Activated gamma-delta T cell (primary cell): ENCODE results near the gene SNED1.

Experiments
- DNase-seq: peaks from one replicate; lab custom pipeline; 2025; lab: John Stamatoyannopoulos, UW

The SNED1 gene

DNA sequence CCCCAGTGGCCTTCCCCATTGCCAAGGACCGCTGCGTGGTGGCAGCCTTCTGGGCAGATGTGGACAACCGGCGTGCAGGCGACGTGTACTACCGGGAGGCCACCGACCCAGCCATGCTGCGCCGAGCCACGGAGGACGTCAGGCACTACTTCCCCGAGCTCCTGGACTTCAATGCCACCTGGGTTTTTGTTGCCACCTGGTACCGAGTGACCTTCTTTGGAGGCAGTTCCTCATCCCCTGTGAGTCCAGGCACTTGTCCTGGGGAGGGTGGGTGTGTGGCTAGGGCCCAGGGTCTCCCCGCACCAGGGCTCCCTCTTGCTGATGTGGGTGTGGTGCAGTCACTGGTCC lies 31.9 kb downstream of the SNED1 start:
- DNase-seq: no peak

DNA sequence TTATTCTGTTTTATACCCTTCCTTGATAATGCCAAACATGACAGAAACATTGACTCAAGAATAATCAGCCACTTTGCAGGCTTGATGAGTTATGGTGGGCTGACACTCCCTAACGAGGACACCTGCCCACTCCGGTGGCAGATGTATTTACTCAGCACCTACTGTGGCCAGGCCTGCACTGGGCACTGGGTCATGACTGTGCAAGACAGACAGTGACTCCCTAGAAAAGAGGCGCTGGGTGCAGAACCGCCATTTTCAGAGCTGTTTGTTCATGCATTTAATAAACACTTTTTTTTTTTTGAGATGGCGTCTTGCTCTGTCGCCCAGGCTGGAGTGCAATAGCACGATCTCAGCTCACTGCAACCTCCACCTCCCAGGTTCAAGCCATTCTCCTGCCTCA lies 32.5 kb downstream of the SNED1 start:
- DNase-seq: no peak

DNA sequence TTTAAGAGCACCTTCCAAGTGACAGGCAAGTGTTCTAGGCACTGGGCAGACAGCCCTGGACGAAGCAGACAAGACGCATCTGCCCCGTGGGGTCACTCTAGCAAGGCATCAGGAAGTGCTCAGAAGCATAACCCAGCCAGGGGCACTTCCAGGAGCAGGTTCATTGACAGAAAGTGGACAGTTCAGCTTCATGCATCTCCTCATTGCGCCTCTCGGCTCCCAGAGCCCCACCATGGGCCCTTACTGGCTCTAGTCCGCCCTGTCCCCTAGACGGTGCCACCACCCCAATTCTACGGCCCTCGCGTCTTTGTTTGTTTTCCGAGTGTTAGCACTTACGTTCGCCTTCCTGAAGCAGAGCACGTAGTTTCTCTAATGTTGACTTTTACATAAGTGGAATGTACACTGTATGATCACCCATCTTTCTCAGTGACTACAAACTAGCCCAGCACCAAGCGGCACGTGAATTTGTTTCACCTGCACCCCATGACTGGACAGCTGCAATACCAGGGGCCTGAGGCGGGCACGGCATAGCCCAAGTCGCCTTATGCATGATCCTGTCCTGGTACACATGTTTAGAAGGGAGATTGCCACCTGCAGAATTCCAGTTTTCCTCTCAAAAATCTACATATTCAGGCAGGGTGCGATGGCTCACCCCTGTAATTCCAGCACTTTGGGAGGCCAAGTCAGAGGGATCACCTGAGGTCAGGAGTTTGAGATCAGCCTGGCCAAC lies 33.2 kb downstream of the SNED1 start:
- no peak for DNase-seq

DNA sequence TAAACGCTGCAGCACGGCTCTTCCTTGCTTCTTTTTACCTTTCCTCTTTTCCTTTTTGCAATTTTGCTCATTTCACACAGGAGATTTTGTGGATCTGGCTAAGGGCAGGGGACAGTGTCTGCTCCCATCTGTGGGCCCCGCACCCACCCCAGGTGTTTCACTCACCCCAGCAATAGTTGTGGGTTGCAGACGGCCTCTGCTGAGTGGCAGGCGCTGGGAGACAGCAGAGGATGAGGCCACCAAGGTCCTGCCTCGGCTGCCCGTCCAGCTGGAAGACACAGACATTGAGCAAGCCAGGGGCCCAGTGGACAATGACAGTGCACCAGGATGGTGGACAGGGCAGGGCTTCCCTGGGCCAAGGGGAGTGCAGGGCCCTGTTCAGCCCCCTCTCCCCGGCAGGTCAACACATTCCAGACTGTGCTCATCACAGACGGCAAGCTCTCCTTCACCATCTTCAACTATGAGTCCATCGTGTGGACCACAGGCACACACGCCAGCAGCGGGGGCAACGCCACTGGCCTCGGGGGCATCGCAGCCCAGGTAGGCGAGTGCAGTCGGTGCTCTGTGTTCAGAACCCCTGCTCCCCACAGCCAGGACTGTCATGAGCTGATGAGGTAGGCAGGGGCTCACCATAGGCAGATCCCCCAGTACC lies 35.0 kb downstream of the SNED1 start:
- no peak for DNase-seq

DNA sequence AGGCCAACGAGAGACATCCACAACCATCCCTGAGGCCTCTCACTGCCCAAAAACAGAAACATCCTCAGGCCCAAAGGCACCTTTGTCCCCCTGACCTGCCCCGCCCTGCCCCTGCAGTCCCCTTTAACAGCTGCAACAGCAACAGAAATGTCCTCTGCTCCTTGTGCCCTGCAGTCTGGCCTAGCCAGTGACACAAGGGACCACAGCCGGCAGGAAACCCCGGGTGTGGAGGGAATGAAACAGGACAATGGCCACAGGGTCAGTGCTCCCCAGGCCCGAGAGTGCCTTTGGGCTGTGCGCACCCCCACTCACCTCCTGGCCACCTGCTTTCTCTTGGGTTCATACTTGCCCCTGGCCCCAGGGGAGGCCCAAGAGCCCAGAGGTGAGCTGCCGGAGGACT lies 35.6 kb downstream of the SNED1 start:
- DNase-seq: no peak

DNA sequence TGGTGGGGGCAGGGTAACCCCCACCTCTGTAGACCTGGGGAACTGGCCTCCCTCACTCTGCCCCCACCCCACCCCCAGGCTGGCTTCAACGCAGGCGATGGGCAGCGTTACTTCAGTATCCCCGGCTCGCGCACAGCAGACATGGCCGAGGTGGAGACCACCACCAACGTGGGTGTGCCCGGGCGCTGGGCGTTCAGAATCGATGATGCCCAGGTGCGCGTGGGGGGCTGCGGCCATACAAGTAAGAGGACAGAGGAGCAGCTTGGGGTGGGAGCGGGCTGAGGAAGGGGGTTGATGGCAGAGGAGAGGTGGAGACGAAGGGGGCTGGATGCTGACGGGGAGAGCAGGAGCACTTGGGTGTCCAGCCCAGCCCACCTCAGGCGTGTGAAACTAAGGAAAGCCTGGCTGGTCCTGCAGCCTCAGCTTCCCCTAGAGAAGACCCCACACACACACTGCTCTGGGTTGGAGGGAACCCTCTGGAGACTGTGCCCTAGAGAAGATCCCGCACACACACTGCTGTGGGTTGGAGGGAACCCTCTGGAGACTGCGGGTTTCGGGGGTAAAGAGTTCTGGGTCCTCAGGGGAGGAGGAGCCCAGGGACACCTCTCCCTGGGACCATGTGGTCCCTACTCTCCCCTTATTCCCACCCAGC lies 36.2 kb downstream of the SNED1 start:
- no peak for DNase-seq

DNA sequence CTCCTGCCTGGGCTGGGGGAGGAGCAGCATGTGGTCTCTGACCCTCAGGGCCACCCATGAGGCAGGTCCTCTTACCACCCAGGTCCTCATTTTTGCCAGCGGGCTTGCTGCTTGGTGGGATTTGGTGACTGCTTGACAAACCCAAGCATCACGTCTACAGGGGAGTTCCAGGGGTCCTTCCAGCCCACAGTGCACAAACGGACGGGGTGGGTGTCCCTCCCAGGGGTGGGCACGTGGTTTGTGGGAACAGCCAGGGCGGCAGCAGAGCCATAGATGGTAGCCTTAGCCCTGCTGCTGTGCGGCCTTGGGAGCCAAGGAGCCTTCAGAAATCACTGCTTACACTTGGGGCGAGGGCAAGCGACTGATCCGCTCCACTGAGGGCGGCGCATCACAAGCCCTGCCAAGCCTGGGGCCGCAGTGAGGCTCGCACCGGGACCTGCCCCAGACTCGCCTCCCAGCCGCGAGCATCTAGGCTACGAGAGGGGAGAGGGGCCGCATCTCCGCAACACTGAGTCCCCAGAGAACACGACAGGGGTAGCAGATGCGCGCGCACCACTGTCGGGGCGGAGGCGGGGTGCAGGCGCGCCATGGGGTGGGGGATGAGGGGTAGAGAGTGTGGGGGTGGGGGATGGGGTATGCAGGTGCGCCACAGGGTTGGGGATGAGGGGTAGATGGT lies 36.9 kb downstream of the SNED1 start:
- no peak for DNase-seq

DNA sequence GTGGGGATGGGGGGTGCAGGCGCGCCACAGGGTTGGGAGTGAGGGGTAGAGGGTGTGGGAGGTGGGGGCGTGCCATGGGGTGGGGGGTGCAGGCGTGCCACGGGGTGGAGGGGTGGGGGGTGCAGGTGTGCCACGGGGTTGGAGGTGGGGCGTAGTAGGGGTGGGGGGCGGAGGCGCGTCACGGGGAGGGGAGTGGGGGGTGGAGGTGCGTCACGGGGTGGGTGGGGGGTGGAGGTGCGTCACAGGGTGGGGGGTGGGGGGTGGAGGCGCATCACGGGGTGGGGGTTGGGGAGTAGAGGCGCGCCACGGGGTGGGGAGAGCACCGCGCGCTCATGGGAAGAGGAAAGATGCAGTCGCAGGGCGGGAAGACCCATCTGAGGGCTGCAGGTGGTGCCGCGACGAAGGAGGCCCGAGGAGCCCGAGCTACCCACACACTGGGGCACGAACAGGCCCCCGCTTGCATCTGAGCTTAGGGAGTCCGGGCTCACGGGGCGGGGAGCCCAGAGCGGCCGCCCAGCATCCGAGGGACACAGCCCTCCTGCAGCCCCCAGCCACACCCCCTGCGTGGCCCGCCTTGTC lies 37.5 kb downstream of the SNED1 start:
- no peak for DNase-seq

DNA sequence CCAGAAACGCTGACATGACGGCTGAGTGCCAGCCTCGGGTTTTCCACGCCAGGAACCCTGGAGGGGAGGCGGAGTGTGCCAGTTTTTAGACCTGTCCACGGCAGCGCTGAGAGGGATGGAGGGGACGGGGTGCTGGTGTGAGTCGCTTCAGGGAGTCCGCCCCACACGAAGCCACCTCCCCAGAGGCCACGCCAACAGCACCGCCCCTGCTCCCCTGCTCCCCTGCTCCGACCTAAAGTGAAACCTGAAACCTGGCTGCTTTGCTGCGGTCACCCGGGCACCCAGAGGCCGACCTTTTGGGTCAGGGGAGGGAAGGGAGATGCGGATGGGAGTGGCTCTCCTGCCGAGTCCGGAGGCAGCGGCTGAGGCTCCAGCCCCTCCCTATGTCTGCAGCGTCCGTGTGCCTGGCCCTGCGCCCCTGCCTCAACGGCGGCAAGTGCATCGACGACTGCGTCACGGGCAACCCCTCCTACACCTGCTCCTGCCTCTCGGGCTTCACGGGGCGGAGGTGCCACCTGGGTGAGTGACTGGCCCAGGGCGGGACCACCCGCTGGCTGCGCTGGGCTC lies 38.1 kb downstream of the SNED1 start:
- no peak for DNase-seq

DNA sequence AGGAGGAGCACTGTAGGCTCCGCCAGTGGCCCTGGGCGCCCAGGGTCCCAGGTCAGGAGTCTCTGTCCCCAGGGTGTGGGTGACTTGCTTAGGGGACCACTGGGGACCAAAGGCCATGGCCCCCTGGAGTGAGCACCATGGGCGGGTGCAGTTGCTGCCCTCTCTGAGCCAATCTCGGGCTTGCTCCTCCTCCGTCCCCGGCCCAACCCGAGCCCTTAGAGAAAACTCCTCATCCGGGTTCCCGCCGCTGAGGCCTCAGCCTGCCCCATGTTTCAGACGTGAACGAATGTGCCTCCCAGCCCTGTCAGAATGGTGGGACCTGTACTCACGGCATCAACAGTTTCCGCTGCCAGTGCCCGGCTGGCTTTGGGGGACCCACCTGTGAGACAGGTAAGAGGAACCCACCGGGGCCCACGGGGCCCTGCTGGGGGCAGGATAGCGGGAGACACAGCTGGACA lies 38.6 kb downstream of the SNED1 start:
- DNase-seq: no peak

DNA sequence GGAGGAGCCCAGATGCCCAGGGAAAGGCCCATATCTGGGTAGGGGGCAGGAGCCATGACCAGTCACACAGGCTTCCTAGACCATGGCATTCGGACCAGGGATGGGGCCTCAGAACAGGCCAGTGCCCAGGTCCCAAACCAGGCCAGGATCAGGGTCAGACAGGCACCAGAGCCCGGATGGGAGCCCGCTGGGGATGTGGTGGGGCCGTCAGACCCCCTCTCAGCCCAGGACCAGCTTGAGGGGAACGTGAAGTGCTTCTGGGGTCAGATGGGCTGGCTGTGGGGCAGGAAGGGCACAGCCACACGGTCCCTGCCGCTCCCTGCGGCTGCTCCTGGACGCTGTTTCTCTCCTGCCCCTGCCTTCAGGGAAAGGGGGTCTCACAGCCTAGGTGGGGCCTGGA lies 39.1 kb downstream of the SNED1 start:
- no peak for DNase-seq

DNA sequence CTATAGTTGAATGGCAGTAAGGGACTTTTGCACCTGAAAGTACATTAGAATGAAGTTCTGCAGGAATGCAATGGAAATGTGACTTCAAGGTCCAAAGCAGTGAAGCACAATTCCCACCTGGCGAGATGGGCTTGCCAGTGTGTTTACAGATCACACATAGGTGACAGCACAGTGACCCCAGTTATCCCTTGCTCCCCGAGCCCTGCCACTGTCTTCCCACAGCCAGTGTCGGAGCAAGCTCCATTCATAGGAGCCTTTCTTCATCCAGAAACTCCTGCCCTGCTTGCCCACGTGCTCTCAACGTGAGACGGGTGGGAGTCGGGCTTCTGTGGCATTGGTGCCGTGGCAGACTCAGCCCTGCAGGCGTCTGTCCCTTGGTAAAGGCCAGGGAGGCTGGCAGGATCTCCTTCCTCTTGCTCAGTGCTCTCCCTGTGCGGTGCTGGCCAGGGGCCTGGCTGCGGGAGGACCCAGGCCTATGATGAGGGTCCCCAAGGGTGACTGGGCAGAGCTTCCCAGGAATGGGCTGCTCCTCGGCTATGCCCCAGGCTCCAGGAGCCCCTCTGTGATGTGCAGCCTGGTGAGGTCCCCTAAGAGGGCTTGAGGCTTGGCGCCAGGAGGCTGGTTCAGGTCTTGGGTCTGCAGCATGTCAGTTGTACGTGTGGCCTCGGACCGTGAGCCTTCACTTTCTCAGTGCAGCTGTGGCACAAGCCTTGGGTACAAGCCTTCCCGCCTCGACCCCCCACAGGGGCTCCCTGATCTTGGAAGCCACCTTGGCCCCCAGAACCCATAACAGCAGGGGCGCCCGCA lies 40.2 kb downstream of the SNED1 start:
- DNase-seq: no peak

DNA sequence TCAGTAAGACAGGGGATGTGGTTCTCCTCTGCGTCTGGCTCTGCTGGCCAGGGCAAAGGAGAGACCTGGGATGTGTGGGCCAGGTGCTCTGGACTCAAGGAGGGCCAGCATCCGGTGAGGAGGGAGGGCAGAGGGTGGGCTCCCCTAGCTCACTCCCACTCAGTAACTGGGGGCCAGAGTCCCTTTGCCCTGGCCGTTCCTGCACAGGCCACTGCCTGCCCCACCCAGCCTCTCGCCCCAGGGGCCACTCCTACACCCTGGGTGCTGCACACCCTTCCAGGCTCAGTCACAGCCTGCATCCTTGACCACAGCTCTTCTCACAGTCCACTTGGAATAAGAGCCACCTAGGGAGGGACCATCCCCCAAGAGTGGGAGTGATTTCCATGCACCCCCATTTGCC lies 41.0 kb downstream of the SNED1 start:
- DNase-seq: no peak

DNA sequence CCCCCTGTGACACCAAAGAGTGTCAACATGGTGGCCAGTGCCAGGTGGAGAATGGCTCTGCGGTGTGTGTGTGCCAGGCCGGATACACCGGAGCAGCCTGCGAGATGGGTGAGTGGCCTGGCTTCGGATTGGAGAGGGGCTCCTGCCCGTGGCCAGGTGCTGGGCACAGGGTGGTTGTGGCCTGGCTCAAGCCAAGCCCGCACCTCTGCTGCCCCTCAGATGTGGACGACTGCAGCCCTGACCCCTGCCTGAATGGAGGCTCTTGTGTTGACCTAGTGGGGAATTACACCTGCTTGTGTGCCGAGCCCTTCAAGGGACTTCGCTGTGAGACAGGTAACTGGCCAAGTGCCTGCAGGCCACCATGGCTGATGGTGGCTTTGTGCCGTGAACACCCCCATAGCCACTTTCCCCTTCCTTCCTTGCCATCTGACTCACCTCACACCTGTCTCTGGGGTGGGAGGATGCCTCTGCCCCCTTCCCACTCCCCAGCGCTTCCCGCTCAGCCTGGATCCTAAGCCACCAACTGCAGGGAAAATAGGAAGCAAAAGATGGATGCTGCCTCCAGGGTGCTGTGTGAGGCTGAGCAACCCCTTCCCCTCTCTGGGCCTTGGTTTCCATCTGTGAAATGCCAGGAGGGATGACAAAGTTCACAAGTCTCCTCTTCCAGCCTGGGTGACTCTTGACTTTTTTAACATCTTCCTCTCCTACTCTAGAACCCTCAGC lies 41.8 kb downstream of the SNED1 start:
- DNase-seq: no peak

DNA sequence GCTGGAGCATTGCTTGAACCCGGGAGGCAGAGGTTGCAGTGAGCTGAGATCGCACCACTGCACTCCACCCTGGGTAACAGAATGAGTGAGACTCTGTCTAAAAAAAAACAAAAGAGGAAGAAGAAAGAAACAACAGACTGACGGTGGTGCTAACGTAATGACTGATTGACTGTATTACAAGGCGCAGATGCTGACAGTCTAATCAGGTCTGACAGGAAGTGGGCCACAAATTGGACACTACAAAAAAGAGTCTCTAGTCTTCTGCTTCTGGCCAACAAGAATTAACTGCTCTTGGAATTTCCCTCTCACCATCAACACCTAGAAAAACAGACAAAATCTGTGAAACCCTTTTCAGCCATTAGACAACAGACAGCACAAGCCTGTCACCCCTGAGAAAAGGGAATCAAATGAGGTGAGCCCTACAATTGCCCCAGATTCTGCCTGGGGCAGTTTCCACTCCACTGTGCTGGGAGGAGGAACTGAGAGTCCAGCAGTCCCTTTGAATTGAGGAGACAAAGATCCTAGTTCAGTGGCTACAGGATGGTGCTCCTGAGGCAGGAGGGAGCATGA lies 43.3 kb downstream of the SNED1 start:
- no peak for DNase-seq

DNA sequence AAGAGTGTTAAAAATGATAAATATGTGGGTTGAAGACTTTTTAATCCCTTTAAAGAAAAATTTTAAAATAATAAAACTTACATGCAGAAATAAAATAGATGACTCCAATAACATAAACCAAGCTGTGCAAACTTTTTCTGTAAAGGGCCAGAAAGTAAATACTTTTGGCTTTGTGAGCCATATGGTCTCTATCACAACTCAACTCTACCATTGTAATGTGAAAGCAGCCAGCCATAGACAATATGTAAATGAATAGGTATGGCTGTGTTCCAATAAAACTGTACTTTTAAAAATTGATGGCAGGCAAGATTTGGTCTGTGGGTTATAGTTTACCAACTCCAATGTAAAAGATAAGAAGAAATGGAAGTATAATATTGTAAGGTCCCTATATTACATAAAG lies 45.2 kb downstream of the SNED1 start:
- DNase-seq: no peak

DNA sequence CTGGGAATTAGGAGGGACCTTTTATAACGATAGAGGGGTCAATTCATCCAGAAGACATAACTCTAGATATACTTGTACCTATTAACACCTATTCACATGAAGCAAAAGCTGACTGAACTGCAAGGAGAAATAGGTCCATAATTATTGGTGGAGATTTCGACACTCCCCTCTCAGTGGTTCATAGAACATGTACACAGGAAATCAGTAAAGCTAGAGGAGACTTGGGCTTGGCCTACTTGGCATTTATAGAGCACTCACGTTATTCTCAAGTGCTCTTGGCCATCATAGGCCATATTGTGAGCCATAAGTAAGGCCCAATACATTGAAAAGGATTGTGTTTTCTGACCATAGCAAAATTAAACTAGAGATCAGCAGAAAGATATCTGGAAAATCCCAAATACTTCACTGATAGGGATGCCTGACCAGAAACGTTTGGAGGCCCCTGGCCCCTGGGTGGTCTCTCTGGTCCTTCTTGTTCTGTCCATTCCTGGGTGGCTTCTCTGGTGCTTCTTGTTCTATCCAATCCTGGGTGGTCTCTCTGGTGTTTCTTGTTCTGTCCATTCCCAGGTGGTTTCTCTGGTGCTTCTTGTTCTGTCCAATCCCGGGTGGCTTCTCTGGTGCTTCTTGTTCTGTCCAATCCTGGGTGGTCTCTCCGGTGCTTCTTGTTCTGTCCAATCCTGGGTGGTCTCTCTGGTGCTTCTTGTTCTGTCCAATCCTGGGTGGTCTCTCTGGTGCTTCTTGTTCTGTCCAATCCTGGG lies 49.0 kb downstream of the SNED1 start:
- no peak for DNase-seq

DNA sequence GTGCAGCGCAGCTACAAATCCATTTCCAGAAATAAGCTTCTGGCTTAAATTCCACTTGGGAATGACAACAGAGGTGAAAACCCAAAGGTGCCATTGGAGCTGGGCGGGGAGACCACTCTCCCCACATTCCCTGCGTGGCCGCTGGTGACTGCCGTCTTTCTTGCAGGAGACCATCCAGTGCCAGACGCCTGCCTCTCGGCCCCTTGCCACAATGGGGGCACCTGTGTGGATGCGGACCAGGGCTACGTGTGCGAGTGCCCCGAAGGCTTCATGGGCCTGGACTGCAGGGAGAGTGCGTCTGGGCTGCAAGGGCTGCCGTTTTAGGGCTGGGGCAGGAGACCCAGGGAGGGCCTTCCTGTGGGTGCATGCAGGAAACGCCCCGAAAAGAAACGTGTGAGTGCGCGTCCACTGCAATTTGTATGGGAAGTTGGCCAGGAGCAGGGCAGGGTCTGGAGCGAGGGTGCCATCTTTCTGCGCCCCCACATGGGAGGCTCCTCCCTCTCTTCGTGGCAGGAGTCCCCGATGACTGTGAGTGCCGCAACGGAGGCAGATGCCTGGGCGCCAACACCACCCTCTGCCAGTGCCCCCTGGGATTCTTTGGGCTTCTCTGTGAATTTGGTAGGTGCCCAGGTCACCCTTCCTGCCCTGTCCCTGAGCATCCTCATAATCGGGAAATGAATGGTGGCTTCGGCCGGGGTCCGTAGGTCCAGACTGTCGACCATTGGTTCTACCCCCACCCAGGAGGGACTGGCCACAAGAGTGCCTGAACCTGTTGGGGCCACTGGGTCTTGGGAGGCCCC lies 49.9 kb downstream of the SNED1 start:
- no peak for DNase-seq

DNA sequence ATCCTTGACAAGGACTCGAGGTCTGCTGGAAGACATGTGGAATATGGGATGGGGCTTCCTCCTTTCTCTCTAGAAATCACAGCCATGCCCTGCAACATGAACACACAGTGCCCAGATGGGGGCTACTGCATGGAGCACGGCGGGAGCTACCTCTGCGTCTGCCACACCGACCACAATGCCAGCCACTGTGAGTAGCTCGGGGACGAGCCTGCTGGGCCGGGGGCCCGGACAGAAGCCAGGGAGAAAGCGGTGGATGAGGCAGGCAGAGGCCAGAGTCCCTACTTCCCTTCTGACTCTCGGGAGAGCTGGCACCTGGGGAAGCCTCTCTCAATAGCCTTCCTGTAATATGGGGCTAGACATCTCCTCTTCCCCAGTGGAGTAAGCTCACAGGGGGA lies 50.5 kb downstream of the SNED1 start:
- DNase-seq: no peak
